Stomach smooth muscle (tissue), 2 donors: Measurements from ENCODE around the gene TAS2R41.

ENCODE experiments used
- H3K27ac ChIP-seq: one replicate; pipeline ENCODE4 v1.7.0; 2013; ENCODE audit warnings: mild to moderate bottlenecking, low read length, inconsistent platforms
- H3K27me3 ChIP-seq, 2 donors: one replicate each; pipeline ENCODE4 v1.7.0; 2013; ENCODE audit warnings: low read length in 2 of 2; ENCODE audit not compliant: insufficient read depth in 2 of 2, control insufficient read depth in 1 of 2
- H3K36me3 ChIP-seq, 2 donors: one replicate each; pipeline ENCODE4 v1.7.0; 2013; ENCODE audit warnings: low read length in 2 of 2; ENCODE audit not compliant: control insufficient read depth in 2 of 2, insufficient read depth in 2 of 2
- H3K4me1 ChIP-seq: one replicate; pipeline ENCODE4 v1.7.0; 2013; ENCODE audit warnings: low read length; ENCODE audit not compliant: control insufficient read depth, insufficient read depth
- H3K4me3 ChIP-seq, 2 donors: one replicate each; pipeline ENCODE4 v1.7.0; 2013; ENCODE audit warnings: low read length in 2 of 2
- H3K9ac ChIP-seq, 2 donors: one replicate each; pipeline ENCODE4 v1.7.0; 2013; ENCODE audit warnings: low read length in 2 of 2, mild to moderate bottlenecking in 1 of 2
- H3K9me3 ChIP-seq, 2 donors: one replicate each; pipeline ENCODE4 v1.7.0; 2013; ENCODE audit warnings: low read length in 2 of 2; ENCODE audit not compliant: control insufficient read depth in 2 of 2
- donor health status: healthy.
- donor health status: Pancreatic carcinoma.

The TAS2R41 gene

GRCh38 chr7:143444063-143444782 is 33.5 kb upstream of the TAS2R41 start:
- no peak overlapping the region for H3K4me3 ChIP-seq
- no peaks in the 10 kb centered on the region for H3K9me3 ChIP-seq
- H3K4me1 ChIP-seq: no peaks in the 10 kb centered on the region
- H3K36me3 ChIP-seq: no peaks in the 10 kb centered on the region
- no peaks in the 10 kb centered on the region for H3K27me3 ChIP-seq
- H3K27ac ChIP-seq: no peak overlapping the region
- no peak overlapping the region for H3K9ac ChIP-seq

GRCh38 chr7:143444785-143445184 is 32.9 kb upstream of the TAS2R41 start:
- H3K4me3 ChIP-seq: no peak overlapping the region

GRCh38 chr7:143447466-143447865 is 30.2 kb upstream of the TAS2R41 start:
- Histone ChIP-seq H3K9me3 (no peaks in the 10 kb centered on the region), H3K4me3 (no peak overlapping the region), H3K9ac (no peak overlapping the region), H3K27me3 (no peaks in the 10 kb centered on the region), H3K4me1 (no peaks in the 10 kb centered on the region), H3K27ac (no peak overlapping the region), H3K36me3 (no peaks in the 10 kb centered on the region)

More at GRCh38 chr7:143444785-143445184, 32.9 kb upstream of the TAS2R41 start:
- H3K36me3 ChIP-seq: no peaks in the 10 kb centered on the region
- H3K4me1 ChIP-seq: no peaks in the 10 kb centered on the region
- H3K27ac ChIP-seq: no peak overlapping the region
- H3K9ac ChIP-seq: no peak overlapping the region
- H3K27me3 ChIP-seq: no peaks in the 10 kb centered on the region
- H3K9me3 ChIP-seq: no peaks in the 10 kb centered on the region

- Histone ChIP-seq H3K4me1 (no peaks in the 10 kb centered on the region), H3K4me3 (no peak overlapping the region), H3K36me3 (no peaks in the 10 kb centered on the region), H3K9me3 (no peaks in the 10 kb centered on the region), H3K27ac (no peak overlapping the region), H3K27me3 (no peaks in the 10 kb centered on the region), H3K9ac (no peak overlapping the region)
Observed at GRCh38 chr7:143448429-143448828, 29.2 kb upstream of the TAS2R41 start.

GRCh38 chr7:143449793-143450192 is 27.9 kb upstream of the TAS2R41 start:
- H3K36me3 ChIP-seq: no peaks in the 10 kb centered on the region
- H3K9ac ChIP-seq: no peak overlapping the region
- H3K4me1 ChIP-seq: no peaks in the 10 kb centered on the region
- no peak overlapping the region for H3K27ac ChIP-seq
- no peak overlapping the region for H3K4me3 ChIP-seq
- no peaks in the 10 kb centered on the region for H3K9me3 ChIP-seq
- no peaks in the 10 kb centered on the region for H3K27me3 ChIP-seq

- no peaks in the 10 kb centered on the region for H3K27me3 ChIP-seq
- no peak overlapping the region for H3K9ac ChIP-seq
- H3K4me1 ChIP-seq: no peaks in the 10 kb centered on the region
- no peak overlapping the region for H3K4me3 ChIP-seq
- H3K9me3 ChIP-seq: no peaks in the 10 kb centered on the region
- no peak overlapping the region for H3K27ac ChIP-seq
- H3K36me3 ChIP-seq: no peaks in the 10 kb centered on the region
Observed at GRCh38 chr7:143451122-143451521, 26.6 kb upstream of the TAS2R41 start.

- Histone ChIP-seq H3K9ac (no peak overlapping the region), H3K27ac (no peak overlapping the region), H3K36me3 (no peaks in the 10 kb centered on the region), H3K9me3 (no peaks in the 10 kb centered on the region), H3K27me3 (no peaks in the 10 kb centered on the region), H3K4me3 (no peak overlapping the region), H3K4me1 (no peaks in the 10 kb centered on the region)
Observed at GRCh38 chr7:143451746-143452145, 25.9 kb upstream of the TAS2R41 start.

- Histone ChIP-seq H3K27me3 (no peaks in the 10 kb centered on the region), H3K9me3 (no peaks in the 10 kb centered on the region), H3K4me1 (no peaks in the 10 kb centered on the region), H3K9ac (no peak overlapping the region), H3K4me3 (no peak overlapping the region), H3K36me3 (no peaks in the 10 kb centered on the region), H3K27ac (no peak overlapping the region)
Observed at GRCh38 chr7:143452495-143452894, 25.2 kb upstream of the TAS2R41 start.

- no peaks in the 10 kb centered on the region for H3K4me1 ChIP-seq
- H3K27ac ChIP-seq: no peak overlapping the region
- no peaks in the 10 kb centered on the region for H3K36me3 ChIP-seq
- no peak overlapping the region for H3K9ac ChIP-seq
- no peaks in the 10 kb centered on the region for H3K9me3 ChIP-seq
- no peak overlapping the region for H3K4me3 ChIP-seq
- H3K27me3 ChIP-seq: no peaks in the 10 kb centered on the region
Observed at GRCh38 chr7:143454091-143454680, 23.5 kb upstream of the TAS2R41 start.

- Histone ChIP-seq H3K27ac (no peak overlapping the region), H3K4me1 (no peaks in the 10 kb centered on the region), H3K9ac (no peak overlapping the region), H3K4me3 (no peak overlapping the region), H3K9me3 (no peaks in the 10 kb centered on the region), H3K36me3 (no peaks in the 10 kb centered on the region), H3K27me3 (no peaks in the 10 kb centered on the region)
Observed at GRCh38 chr7:143455491-143455890, 22.2 kb upstream of the TAS2R41 start.

- H3K27me3 ChIP-seq: no peaks in the 10 kb centered on the region
- H3K9ac ChIP-seq: no peak overlapping the region
- H3K9me3 ChIP-seq: no peaks in the 10 kb centered on the region
- no peak overlapping the region for H3K4me3 ChIP-seq
- H3K36me3 ChIP-seq: no peaks in the 10 kb centered on the region
- no peaks in the 10 kb centered on the region for H3K4me1 ChIP-seq
- H3K27ac ChIP-seq: no peak overlapping the region
Observed at GRCh38 chr7:143455942-143456341, 21.7 kb upstream of the TAS2R41 start.
